ENCODE results near the gene SLC12A8.

The SLC12A8 gene

DNA sequence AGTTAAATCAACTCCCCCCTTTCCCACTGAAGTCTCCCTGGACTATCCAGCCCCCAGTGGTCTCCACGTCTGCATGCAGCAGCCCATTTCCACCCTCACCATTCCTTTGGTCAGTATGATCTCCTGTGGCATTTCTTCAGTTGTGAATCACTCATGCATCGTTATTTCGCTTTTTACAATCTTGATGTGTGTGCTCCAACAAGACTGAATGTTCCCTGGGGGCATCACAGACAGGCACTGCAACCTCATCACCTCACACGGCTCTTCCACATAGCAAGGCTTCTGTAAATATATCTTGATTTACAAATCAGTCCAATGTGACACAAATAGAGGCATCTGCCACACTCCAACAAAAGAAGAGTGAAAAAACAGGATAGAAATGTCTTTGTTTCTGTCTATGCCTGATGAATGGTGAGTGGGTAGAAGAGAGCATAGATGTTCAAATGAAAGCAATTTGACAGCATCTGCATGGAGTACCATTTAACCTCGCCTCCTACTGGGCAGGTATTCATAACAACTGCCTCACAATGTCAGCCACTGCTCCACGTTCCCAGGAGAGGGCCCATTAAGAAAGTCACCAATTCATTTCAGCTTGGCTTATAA, 162.0 kb downstream of the SLC12A8 start:
- no peak for DNase-seq

- DNase-seq: no peak
Observed at GRCh38 chr3:125048282-125048681, 164.3 kb downstream of the SLC12A8 start.

GRCh38 chr3:125045965-125046364, 166.6 kb downstream of the SLC12A8 start:
- no peak for DNase-seq

DNA sequence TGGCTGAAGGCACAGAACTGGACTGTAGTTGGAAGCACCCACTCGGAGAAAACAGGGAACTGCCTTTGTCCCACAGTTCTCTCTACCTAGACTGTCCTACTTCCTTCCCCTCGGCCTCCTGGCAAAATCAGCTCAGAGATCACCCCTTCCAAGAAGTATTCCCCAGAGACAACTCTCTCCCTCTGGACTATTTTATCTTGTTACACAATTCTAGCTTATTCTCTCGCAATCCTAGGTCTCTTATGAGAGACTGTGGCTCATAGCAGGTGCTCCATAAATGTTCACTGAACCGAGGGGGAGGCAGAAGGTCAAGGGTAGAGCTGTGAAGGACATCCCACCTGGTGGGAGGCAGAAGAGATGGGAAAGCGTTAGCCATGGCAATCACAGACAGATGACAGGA, 167.4 kb downstream of the SLC12A8 start:
- DNase-seq: no peak

DNA sequence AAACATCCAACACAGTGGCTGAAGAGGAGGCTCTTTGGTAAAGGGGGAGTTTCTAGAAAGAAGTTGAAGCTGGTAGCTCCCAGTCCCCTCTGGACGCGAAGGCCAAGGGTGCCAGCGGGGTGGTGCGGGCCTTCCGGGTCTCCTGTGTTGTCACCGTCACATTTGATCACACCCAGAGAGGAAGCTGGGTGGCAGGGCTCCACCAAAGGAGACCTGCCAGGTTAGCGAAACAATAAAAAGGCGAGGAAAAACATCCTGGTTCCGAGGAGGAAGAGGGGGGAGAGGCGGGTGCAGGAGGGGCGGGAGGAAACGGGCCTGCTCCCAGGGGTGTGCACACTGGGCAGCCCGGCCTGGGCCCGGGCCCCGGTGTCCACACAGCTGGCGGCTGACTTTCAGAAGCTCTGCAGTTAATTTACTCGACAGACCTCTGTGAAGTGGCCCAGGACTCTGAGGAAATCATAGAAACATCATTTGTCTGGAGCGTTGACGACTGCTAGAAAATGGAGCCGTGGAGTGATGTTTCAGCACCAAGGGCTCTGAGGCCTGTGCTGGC, 168.9 kb downstream of the SLC12A8 start:
- no peak for DNase-seq

- DNase-seq: no peak
Observed at GRCh38 chr3:125042725-125043406, 169.7 kb downstream of the SLC12A8 start.

DNA sequence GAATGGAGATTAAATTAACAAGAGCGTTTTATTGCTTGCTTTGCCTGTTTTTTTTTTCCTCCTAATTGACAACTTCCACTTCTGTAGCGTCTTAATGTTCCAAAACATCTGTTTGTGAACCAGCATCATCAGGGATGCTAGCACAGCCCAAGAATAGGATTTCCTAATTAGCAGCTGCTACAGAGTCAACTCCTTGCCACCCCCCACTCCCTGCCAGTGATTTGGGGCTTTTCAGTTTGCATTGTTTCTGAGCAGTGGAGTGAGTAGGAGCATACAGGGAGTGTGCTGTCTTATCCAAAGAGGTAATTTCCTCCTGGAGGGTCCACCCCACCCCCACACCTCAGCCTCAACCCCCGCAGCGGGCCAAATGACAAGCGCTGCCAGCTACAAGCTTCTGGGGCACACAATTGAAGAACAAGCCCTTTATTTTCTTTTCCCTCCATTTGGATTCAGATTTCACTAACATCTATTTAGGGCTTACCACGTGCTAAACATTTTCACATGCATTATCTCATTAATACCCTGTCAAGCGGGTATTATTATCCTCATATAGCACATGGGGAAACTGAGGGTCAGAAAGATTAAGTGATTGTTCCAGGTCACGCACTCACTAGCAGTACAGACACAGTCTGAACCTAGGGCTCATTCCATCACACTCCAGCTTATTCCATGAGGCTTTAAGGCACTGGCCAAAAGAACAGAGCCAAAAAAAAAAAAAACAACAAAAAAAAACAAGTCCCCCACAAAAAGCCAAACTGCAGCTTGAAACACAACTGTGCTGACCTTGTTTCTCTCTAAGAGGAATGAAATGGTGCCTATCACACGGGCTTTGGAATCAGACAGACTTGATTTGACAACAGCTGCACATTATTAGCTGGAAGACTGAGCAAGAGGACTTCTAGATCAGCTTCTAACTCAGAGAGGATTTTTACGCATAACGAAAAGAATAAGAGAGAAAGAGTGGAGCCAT, 173.1 kb downstream of the SLC12A8 start:
- no peak for DNase-seq

DNA sequence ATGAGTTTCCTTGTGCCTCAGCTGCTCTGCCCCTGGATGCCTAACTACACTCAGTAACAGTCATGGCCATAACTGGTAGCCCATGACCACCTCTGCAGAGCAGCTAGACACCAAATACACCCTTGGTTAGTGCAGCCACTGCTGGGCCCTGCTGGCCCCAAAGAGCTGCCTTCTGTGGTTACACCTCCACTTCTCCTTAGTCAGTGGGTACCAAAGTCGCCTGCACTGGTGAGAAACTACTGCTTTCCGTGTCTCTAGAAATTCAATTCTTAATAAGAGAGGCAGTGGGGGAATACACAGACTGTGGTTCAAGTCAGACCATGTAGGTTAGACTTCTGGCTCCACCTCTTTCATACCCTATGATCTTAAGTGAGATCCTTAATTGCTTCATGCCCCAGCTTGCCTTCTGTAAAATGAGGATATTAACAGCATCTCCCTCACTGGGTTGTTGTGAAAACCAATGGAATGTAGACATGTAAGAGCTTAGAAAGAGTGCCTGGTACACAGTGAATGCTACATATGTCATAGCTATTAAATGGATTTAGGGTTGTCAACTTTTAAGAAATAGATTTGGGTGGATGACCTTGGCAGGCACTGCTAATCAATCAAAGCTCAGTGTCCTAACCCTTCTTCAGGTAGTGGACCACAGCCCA, 174.9 kb downstream of the SLC12A8 start:
- DNase-seq: no peak

DNA sequence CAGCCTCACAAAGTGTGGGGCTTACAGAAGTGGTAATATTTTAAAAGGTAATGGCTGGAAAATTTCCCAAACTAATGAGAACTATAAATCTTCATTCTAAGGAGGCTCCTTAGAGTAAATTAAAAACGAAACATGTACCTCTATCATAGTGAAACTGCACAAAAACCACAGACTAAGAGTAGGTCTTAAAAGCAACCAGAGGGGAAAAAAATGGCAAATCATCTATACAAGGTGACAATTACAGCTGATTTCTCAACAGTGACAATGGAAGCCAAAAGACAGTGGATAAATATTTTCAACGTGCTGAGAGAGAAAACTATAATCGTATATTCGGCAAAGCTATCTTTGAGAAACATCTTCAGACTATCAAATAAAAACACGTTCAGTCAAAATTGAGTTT, 177.3 kb downstream of the SLC12A8 start:
- no peak for DNase-seq

DNA sequence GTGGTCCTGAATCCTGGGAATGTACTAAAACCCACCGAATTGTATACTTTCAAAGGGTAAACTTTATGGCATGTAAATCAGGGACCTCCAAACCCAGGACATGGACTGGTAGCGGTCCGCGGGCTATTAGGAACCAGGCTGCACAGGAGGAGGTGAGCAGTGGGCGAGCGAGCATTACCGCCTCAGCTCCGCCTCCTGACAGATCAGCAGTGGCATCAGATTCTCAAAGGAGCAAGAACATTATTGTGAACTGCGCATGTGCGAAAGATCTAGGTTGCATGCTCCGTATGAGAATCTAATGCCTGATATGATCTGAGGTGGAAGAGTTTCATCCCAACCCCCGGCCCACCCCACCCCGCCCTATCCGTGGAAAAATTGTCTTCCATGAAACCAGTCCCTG, 178.9 kb downstream of the SLC12A8 start:
- DNase-seq: no peak

DNA sequence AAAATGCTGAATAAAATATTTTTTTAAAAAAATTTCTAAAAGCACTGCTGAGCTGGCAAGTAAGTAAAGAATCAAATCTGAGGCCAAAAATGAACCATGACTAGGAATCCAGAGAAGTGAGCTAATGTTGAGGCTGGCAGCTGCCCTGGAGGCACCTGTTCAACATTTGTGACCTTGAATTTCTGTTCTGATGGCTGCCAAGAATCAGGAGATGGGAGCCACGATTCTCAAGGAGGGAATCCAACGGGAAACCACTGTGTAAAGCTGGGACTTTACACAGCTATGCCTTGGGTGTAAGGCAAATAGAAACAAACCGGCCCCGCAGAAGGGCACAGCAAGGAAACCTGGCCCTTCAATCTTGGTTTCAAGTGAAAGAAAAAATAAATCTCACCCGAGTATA, 179.4 kb downstream of the SLC12A8 start:
- no peak for DNase-seq

- DNase-seq: no peak
Observed at GRCh38 chr3:125032683-125033082, 179.9 kb downstream of the SLC12A8 start.

Measured in CD4-positive, alpha-beta T cell treated with Interleukin-4 for 4 hours (primary cell).